Measurements from ENCODE around the gene MAN1C1. TPM values are rescaled to one million over a fixed set of nuclear protein-coding genes. Genes with fewer than 3 reads are reported as not detected.
"Not testable (repeated sequence)": the region's sequence is repeated elsewhere in the genome, so short reads cannot be mapped to it uniquely, and the experiment has no call there.

Gene MAN1C1
- total RNA-seq, 2 donors from 2014 or later: 8.8 to 15.3 TPM

GRCh38 chr1:25733271-25733670 lies 116.7 kb downstream of the MAN1C1 start:
- ATAC-seq: no peak
- DNase-seq (ENCODE audit: low spot score in 2 of 2): no peak
- H3K36me3 Mint-ChIP-seq: peaks cover 5% of the 10 kb centered on the region in 2 donors
- no peaks in the 10 kb centered on the region for H3K9me3 Mint-ChIP-seq
- H3K27ac Mint-ChIP-seq: no peak overlapping the region

DNA sequence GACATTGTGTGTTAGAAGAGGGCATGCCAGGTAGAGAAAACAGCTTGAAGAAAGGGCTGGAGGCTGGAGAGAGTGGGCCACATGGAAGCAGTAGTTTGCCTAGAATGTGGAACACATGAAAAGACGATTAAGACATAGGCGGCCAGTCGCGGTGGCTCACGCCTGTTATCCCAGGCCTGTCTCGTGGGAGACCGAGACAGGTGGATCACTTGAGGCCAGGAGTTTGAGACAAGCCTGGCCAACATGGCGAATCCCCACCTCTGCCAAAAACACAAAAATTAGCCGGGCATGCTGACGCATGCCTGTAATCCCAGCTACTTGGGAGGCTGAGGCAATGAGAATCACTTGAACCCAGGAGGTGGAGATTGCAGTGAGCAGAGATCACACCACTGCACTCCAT lies 118.4 kb downstream of the MAN1C1 start:
- H3K27ac Mint-ChIP-seq; ATAC-seq; H3K9me3 Mint-ChIP-seq; DNase-seq (ENCODE audit: low spot score in 2 of 2); H3K36me3 Mint-ChIP-seq: not testable (repeated sequence)

- no peak for DNase-seq (ENCODE audit: low spot score in 2 of 2)
- H3K36me3 Mint-ChIP-seq: peaks cover 5% of the 10 kb centered on the region in 2 donors
- ATAC-seq: no peak
- H3K27ac Mint-ChIP-seq: no peak overlapping the region
- H3K9me3 Mint-ChIP-seq: peaks cover 0 to 4% of the 10 kb centered on the region in 2 donors
Observed at GRCh38 chr1:25735956-25736529, 119.5 kb downstream of the MAN1C1 start.

- no peak for DNase-seq (ENCODE audit: low spot score in 2 of 2)
- Mint-ChIP-seq H3K27ac (no peak overlapping the region), H3K9me3 (peaks cover 0 to 4% of the 10 kb centered on the region in 2 donors), H3K36me3 (peaks cover 5% of the 10 kb centered on the region in 2 donors)
- no peak for ATAC-seq
Observed at GRCh38 chr1:25737130-25737529, 120.5 kb downstream of the MAN1C1 start.

DNA sequence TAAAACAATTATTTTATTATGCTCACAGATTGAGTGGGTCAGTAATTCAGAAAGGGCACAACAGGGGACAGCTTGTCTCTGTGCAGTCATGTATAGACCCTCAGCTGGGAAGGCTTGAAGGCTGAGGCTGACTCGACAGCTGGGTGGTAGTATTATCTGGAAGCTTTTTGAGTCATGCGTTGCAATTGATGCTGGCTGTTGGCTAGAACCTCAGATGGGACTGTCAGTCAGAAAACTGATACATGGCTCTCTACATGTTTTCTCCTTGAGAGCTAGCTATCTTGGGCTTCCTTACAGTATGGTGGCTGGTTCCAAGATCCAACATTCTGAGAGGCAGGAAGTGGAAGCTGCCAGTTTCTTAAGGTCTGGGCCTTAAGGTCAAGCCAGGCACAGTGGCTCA lies 121.9 kb downstream of the MAN1C1 start:
- ATAC-seq (peak in 1 of 2 donors; percentile 32), DNase-seq (ENCODE audit: low spot score in 2 of 2) (no peak)
- H3K27ac Mint-ChIP-seq: no peak overlapping the region
- peaks cover 0 to 4% of the 10 kb centered on the region in 2 donors for H3K9me3 Mint-ChIP-seq
- peaks cover 5% of the 10 kb centered on the region in 2 donors for H3K36me3 Mint-ChIP-seq

GRCh38 chr1:25739341-25739740 lies 122.8 kb downstream of the MAN1C1 start:
- peaks cover 5% of the 10 kb centered on the region in 2 donors for H3K36me3 Mint-ChIP-seq
- ATAC-seq (no peak), DNase-seq (ENCODE audit: low spot score in 2 of 2) (no peak)
- H3K9me3 Mint-ChIP-seq: peaks cover 0 to 4% of the 10 kb centered on the region in 2 donors
- no peak overlapping the region for H3K27ac Mint-ChIP-seq

GRCh38 chr1:25740071-25740470 lies 123.5 kb downstream of the MAN1C1 start:
- H3K36me3 Mint-ChIP-seq: peaks cover 5% of the 10 kb centered on the region in 2 donors
- ATAC-seq (no peak), DNase-seq (ENCODE audit: low spot score in 2 of 2) (no peak)
- peaks cover 0 to 4% of the 10 kb centered on the region in 2 donors for H3K9me3 Mint-ChIP-seq
- peak overlapping the region; percentile 63 to 65 for H3K27ac Mint-ChIP-seq

- ATAC-seq (no peak), DNase-seq (ENCODE audit: low spot score in 2 of 2) (no peak)
- peaks cover 0 to 4% of the 10 kb centered on the region in 2 donors for H3K9me3 Mint-ChIP-seq
- peaks cover 5% of the 10 kb centered on the region in 2 donors for H3K36me3 Mint-ChIP-seq
- H3K27ac Mint-ChIP-seq: peak overlapping the region in 1 of 2 donors; percentile 45
Observed at GRCh38 chr1:25742316-25742715, 125.7 kb downstream of the MAN1C1 start.

DNA sequence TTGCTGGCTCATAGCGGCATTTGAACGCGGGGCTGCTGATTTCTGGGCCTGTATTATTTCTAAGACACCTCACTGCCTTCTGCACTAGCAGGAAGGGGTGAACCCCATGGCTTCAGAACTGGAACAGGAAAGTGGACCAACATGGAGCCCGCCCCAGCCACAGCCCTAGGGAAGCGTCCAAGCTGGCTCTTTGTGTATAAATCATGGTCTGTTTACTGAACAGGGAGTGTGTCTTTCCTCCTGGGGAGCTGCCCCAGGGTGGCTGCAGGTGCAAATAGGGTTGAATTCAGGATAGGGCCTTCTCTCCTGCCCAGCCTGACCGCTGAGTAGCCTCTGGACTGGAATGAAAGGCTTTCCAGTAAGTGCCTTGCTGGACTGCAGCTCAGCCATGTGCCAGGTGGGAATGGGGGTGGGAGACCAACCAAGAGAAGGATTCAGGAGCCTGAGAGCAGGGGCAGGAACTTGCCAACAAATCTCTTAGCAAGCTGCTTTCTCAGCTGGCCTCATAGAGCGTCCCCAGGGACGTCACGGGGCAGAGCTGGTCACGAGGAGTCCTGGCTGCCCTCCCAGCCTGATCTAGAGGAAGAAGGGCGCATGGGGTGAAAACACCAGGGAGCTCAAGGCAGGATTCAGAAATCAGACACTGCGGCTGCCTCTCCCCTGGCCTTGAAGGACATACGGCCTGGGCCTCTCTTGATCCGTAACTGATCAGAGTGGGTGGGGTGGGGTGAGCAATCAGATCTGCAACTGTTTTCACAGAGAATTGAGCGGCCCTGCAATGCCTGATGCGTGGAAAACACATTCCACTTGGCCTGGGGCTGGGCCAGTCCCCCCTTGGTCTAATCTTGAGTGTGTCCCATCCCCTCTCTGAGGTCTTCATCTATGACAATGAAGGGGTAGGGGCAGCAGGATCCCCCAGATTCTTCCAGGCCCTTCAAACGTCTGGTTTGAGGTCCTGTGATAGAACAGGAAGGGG lies 126.9 kb downstream of the MAN1C1 start:
- H3K36me3 Mint-ChIP-seq: peaks cover 0 to 5% of the 10 kb centered on the region in 2 donors
- ATAC-seq: no peak
- peaks cover 0 to 4% of the 10 kb centered on the region in 2 donors for H3K9me3 Mint-ChIP-seq
- peak overlapping the region in 1 of 2 donors; percentile 7 for H3K27ac Mint-ChIP-seq
- no peak for DNase-seq (ENCODE audit: low spot score in 2 of 2)

DNA sequence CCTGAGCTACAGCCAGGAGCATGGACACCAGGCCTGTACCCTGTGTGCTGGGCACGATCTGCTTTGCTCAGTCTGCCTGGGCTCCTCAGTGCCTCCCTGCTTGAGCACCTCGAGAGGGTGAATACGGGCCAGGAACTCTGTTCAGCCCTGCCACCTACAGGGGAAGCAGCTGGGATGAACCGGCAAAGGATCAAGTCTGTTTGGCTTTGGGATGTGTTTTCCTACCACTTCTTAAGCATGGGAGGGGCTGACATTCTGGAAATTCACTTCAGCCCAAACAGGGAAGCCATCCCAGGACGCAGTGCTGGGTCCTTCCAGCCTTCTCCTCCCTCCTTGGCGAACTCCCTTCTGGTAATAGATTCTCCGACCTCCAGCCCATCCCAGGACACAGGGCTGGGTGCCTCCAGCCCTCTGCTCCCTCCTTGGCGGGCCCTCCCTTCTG lies 127.6 kb downstream of the MAN1C1 start:
- ATAC-seq (no peak), DNase-seq (ENCODE audit: low spot score in 2 of 2) (no peak)
- Mint-ChIP-seq H3K27ac (peak overlapping the region; percentile 12 to 70), H3K9me3 (peaks cover 0 to 4% of the 10 kb centered on the region in 2 donors), H3K36me3 (peaks cover 0 to 5% of the 10 kb centered on the region in 2 donors)

GRCh38 chr1:25744636-25745425 lies 128.2 kb downstream of the MAN1C1 start:
- Mint-ChIP-seq H3K36me3 (peaks cover 0 to 4% of the 10 kb centered on the region in 2 donors), H3K27ac (peak overlapping the region; percentile 12 to 70), H3K9me3 (peaks cover 0 to 4% of the 10 kb centered on the region in 2 donors)
- ATAC-seq: no peak
- DNase-seq (ENCODE audit: low spot score in 2 of 2): no peak

GRCh38 chr1:25746299-25747045 lies 129.9 kb downstream of the MAN1C1 start:
- DNase-seq (ENCODE audit: low spot score in 2 of 2) (no peak), ATAC-seq (no peak)
- H3K27ac Mint-ChIP-seq: peak overlapping the region; percentile 57 to 71
- no peaks in the 10 kb centered on the region for H3K36me3 Mint-ChIP-seq
- no peaks in the 10 kb centered on the region for H3K9me3 Mint-ChIP-seq

GRCh38 chr1:25747046-25747719 lies 130.6 kb downstream of the MAN1C1 start:
- H3K27ac Mint-ChIP-seq: peak overlapping the region in 1 of 2 donors; percentile 71
- DNase-seq (ENCODE audit: low spot score in 2 of 2) (no peak), ATAC-seq (no peak)
- no peaks in the 10 kb centered on the region for H3K9me3 Mint-ChIP-seq
- no peaks in the 10 kb centered on the region for H3K36me3 Mint-ChIP-seq

GRCh38 chr1:25748531-25749205 lies 132.1 kb downstream of the MAN1C1 start:
- no peaks in the 10 kb centered on the region for H3K36me3 Mint-ChIP-seq
- peak overlapping the region in 1 of 2 donors; percentile 71 for H3K27ac Mint-ChIP-seq
- DNase-seq (ENCODE audit: low spot score in 2 of 2) (no peak), ATAC-seq (no peak)
- H3K9me3 Mint-ChIP-seq: no peaks in the 10 kb centered on the region

All from activated naive CD4-positive, alpha-beta T cell treated with anti-CD3 and anti-CD28 coated beads, Interleukin-2, amount 50 U/mL, for 72 hours (primary cell).